Esophagus squamous epithelium (tissue), 5 donors: Measurements from ENCODE around the gene ZNF524. TPM values are rescaled to one million over a fixed set of nuclear protein-coding genes. Genes with fewer than 3 reads are reported as not detected.
A peak's percentile ranks its signal among the peaks of the same experiment; 100 is the strongest.

Experiments
- DNase-seq: peaks from one replicate; lab custom pipeline; 2025; lab: John Stamatoyannopoulos, UW
- H3K27ac ChIP-seq, 4 donors: fragments of 200-600 bp; sonication (generic); one replicate each; pipeline ENCODE4 v1.5.1; 2016 to 2019; ENCODE audit warnings: mild to moderate bottlenecking in 1 of 4
- H3K27me3 ChIP-seq, 4 donors: fragments of 200-600 bp; sonication (generic); 1 replicate in 3 of 4; 2 replicates in 1 of 4; pipeline versions ENCODE4 v1.5.1 to v1.6.0; 2017 to 2021; ENCODE audit warnings: antibody characterized with exemption in 1 of 4
- H3K36me3 ChIP-seq, 3 donors: fragments of 200-600 bp; sonication (generic); one replicate each; pipeline ENCODE4 v1.5.1; 2016 to 2019
- H3K4me1 ChIP-seq, 3 donors: fragments of 200-600 bp; sonication (generic); one replicate each; pipeline ENCODE4 v1.5.1; 2017 to 2019
- H3K4me3 ChIP-seq, 4 donors: fragments of 200-600 bp; sonication (generic); 1 replicate in 3 of 4; 2 replicates in 1 of 4; pipeline ENCODE4 v1.5.1; 2016 to 2019; ENCODE audit warnings: mild to moderate bottlenecking in 2 of 4, moderate library complexity in 1 of 4
- H3K9me3 ChIP-seq, 3 donors: fragments of 200-600 bp; sonication (generic); one replicate each; pipeline ENCODE4 v1.5.1; 2016 to 2019
- CTCF ChIP-seq, 6 experiments: fragments of 450-650 bp in 4 of 6; fragments of 200-600 bp in 2 of 6; sonication (generic) in 2 of 6; IDR thresholded peaks; one replicate each; pipeline ENCODE4 v1.5.1; 2016 to 2019; ENCODE audit warnings: antibody characterized with exemption in 6 of 6, mild to moderate bottlenecking in 4 of 6, moderate library complexity in 4 of 6
- POLR2A ChIP-seq, 4 donors: fragments of 450-650 bp; IDR thresholded peaks; one replicate each; pipeline ENCODE4 v1.6.1; 2017; ENCODE audit warnings: antibody characterized with exemption in 4 of 4, mild to moderate bottlenecking in 4 of 4, moderate library complexity in 3 of 4
- WGBS, 2 donors: methylation state at CpG; one replicate each; pipeline ENCODE4 v1.1.5; 2018; 5-methylcytosine and 5-hydroxymethylcytosine counted together
- intact Hi-C: fragments of 100-400 bp; cut with DNase I; formaldehyde crosslinking; loops from one replicate; pipeline ENCODE4 v1.15.0; 2022
- total RNA-seq, 4 donors: library from RNA; depleted of rRNA; stranded (reverse); fragments of >200 nt; gene quantifications; one replicate each; pipeline ENCODE4 v1.1.0, GENCODE V29; 2016
- donor health status: DM: yes; HTN: yes; CAD: no.

ZNF524 gene
- total RNA-seq, 4 donors from 2014 or later = 17.7 to 25.9 (median 22.9) TPM

- Histone ChIP-seq H3K4me3 (no peak overlapping the region), H3K27ac (no peak overlapping the region), H3K27me3 (no peaks in the 10 kb centered on the region), H3K4me1 (peaks cover 2 to 29% (median 6%) of the 10 kb centered on the region in 3 donors), H3K9me3 (no peaks in the 10 kb centered on the region), H3K36me3 (peaks cover 0 to 29% (median 3%) of the 10 kb centered on the region in 3 donors)
- DNase-seq = no peak
- intact Hi-C loops = no loop called here
- WGBS, 2 donors = 83 to 89% methylated on average over 8 to 11 of the region's 40 CpGs
- TF ChIP-seq CTCF (IDR thresholded peaks at IDR 0.05) = no peak
- TF ChIP-seq POLR2A (IDR thresholded peaks at IDR 0.05) = no peak
Measured at GRCh38 chr19:55622242-55622969, 22.3 kb downstream of the ZNF524 start.

DNA sequence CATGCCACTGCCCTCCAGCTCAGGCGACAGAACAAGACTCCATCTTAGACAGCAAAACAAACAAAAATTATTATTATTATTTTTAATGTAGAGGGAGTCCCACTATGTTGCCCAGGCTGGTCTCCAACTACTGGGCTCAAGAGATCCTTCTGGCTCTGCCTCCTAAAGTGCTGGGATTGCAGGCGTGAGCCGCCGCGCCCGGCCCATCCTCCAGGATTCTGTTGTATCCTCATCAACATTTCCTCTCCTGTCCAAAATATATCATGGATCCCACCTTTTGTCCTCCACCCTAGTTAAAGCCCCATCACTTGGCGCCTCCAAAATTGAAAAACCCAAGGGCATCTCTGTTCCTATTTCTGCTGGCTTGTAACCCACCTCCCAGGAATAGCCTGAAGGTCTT lies 23.0 kb downstream of the ZNF524 start:
- Histone ChIP-seq H3K9me3 (no peaks in the 10 kb centered on the region), H3K4me3 (no peak overlapping the region), H3K27me3 (no peaks in the 10 kb centered on the region), H3K36me3 (peaks cover 0 to 25% (median 3%) of the 10 kb centered on the region in 3 donors), H3K27ac (peak overlapping the region in 2 of 4 donors; percentile 96 to 98), H3K4me1 (peaks cover 2 to 29% (median 6%) of the 10 kb centered on the region in 3 donors)
- intact Hi-C loops = no loop called here
- no peak for DNase-seq
- TF ChIP-seq POLR2A (IDR thresholded peaks at IDR 0.05) = no peak
- no peak for TF ChIP-seq CTCF (IDR thresholded peaks at IDR 0.05)
- WGBS, 2 donors = 94 to 99% methylated on average over 7 of the region's 7 CpGs

DNA sequence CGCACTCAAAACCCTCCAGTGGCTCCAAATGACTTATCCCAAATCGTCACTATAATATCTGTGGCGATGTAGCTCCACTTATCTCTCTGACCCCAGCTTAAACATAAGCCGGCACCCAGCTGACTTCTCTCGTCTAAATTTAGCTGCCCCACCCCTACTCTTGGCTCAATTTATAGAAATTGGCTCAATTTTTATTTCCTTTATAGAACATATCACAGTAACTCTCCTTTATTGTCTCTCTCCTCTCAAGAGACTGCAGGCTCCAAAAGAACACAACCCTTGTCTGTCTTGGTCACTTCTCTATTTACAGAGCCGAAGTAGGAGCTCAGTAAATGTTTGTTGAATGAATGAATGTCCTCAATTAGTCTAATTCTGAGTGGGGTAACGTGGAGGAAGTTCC lies 23.5 kb downstream of the ZNF524 start:
- intact Hi-C loops = no loop called here
- H3K27ac ChIP-seq = peak overlapping the region; percentile 95 to 99 (median 97)
- WGBS, 2 donors = 53 to 59% methylated on average over 7 of the region's 7 CpGs

DNA sequence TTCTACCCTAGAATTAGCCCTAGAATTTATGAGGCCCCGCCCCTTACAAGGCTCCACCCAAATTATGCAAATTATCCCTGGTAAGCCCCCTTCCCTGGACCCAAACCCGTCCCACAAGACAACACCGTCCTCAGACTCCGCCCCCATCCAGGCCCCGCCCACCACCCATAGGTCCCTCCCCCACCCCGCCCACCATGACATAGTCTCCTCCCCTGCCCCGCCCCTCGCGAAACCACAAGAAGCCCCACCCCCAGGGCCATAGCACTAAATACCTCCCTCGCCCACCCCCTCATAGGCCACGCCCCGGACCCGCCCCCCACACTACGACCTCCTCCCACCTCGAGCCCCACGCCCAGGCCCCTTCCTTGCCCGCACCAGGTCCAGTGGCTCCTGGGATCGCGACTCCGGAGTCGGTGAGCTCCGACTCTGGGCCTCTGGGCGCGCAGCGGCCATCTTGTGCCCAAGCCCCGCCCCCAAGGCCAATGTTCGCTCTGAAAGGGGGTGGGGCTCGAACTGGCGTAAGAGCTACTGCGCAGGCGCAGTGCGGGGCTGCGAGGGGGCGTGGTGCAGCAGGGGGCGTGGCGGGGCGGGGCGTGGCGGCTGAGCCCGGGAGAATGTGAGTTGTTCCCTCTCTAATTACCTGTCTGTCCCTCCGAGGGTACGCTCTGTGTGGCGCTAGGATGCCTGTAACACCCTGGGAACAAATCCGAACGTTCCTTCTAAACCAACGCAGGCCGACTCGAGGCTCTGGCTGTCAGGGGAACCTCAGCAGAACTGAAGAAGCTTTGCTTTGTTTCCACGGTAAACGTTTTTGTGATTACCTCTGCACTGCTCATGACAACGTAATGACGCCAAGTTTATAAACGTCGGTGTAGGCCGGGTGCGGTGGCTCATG lies 24.3 kb downstream of the ZNF524 start, which contains the start of gene ZNF784:
Gene ZNF784, minus strand, starts transcription at position 458 of the 895 bp plus-strand sequence. Its CDS starts 5 bp downstream, at position 453.
- TF ChIP-seq CTCF (IDR thresholded peaks at IDR 0.05) = peak in 1 of 6 experiments; percentile 11
- peak in 2 of 4 donors; percentile 32 to 35 for TF ChIP-seq POLR2A (IDR thresholded peaks at IDR 0.05)
- peak within 1 kb of the TSS; percentile 40 to 84 (median 68) for H3K4me3 ChIP-seq
- no peaks in the 10 kb centered on the region for H3K27me3 ChIP-seq
- H3K9me3 ChIP-seq = no peaks in the 10 kb centered on the region
- peak within 1 kb of the TSS; percentile 95 to 99 (median 97) for H3K27ac ChIP-seq
- peaks cover 0 to 25% (median 3%) of the 10 kb centered on the region in 3 donors for H3K36me3 ChIP-seq
- peak; percentile 82 for DNase-seq
- peaks cover 2 to 22% (median 6%) of the 10 kb centered on the region in 3 donors for H3K4me1 ChIP-seq
- WGBS, 2 donors = 0% methylated on average over 10 to 20 of the region's 56 CpGs
- intact Hi-C loops = no loop called here

More for the DNA sequence above, 23.5 kb downstream of the ZNF524 start:
- TF ChIP-seq POLR2A (IDR thresholded peaks at IDR 0.05) (no peak), CTCF (IDR thresholded peaks at IDR 0.05) (no peak)
- H3K27me3 ChIP-seq = no peaks in the 10 kb centered on the region
- no peak for DNase-seq
- H3K9me3 ChIP-seq = no peaks in the 10 kb centered on the region
- peaks cover 2 to 28% (median 6%) of the 10 kb centered on the region in 3 donors for H3K4me1 ChIP-seq
- H3K36me3 ChIP-seq = peaks cover 0 to 25% (median 3%) of the 10 kb centered on the region in 3 donors
- peak overlapping the region in 2 of 4 donors; percentile 70 to 84 for H3K4me3 ChIP-seq
